A673 (cell line): Measurements from ENCODE around the gene IGSF21. TPM values are rescaled to one million over a fixed set of nuclear protein-coding genes. Genes with fewer than 3 reads are reported as not detected.

Source experiments
- BruUV-seq: library from RNA; stranded (reverse); fragments of 400-500 nt; replicated peaks from 2 replicates; lab custom pipeline; 2021; lab: Mats Ljungman, UMichigan
- CTCF ChIA-PET: fragments of 300-600 bp; sonication (Branson Sonifier 250); formaldehyde crosslinking; loops from one replicate; lab custom pipeline; 2022; ENCODE audit warnings: antibody characterized with exemption; lab: Charles Lee
- POLR2A ChIA-PET: fragments of 300-600 bp; sonication (Branson Sonifier 250); formaldehyde crosslinking; loops from one replicate; lab custom pipeline; 2022; ENCODE audit warnings: antibody characterized with exemption; ENCODE audit not compliant: low non-redundant PET; lab: Charles Lee
- DNase-seq: peaks from one replicate; pipeline ENCODE4 v3.0.0-alpha.2; 2015; ENCODE audit warnings: low spot score
- H3K27ac ChIP-seq: fragments of 200-600 bp; sonication (generic); 2 replicates; pipeline ENCODE4 v1.5.1; 2016; ENCODE audit warnings: mixed run types, low read depth, mild to moderate bottlenecking, mixed read lengths, antibody characterized with exemption, low read length; ENCODE audit not compliant: poor library complexity, severe bottlenecking
- H3K27me3 ChIP-seq: fragments of 200-600 bp; sonication (generic); replicated peaks from 2 replicates; pipeline ENCODE4 v1.6.1; 2017; ENCODE audit warnings: mixed run types, low read depth, mild to moderate bottlenecking, mixed read lengths, antibody characterized with exemption, low read length; ENCODE audit not compliant: insufficient read depth, poor library complexity
- H3K36me3 ChIP-seq: fragments of 200-600 bp; sonication (generic); 2 replicates; pipeline ENCODE4 v1.6.1; 2016; ENCODE audit warnings: mixed run types, mild to moderate bottlenecking, mixed read lengths, antibody characterized with exemption, low read length; ENCODE audit not compliant: insufficient read depth, poor library complexity, severe bottlenecking
- H3K4me1 ChIP-seq: fragments of 200-600 bp; sonication (generic); 2 replicates; pipeline ENCODE4 v1.6.1; 2017; ENCODE audit warnings: mixed run types, mild to moderate bottlenecking, mixed read lengths, antibody characterized with exemption, low read length; ENCODE audit not compliant: insufficient read depth, poor library complexity, severe bottlenecking
- H3K4me3 ChIP-seq: fragments of 200-600 bp; sonication (generic); 2 replicates; pipeline ENCODE4 v1.5.1; 2016; ENCODE audit warnings: low read depth, mixed run types, mild to moderate bottlenecking, mixed read lengths, low read length; ENCODE audit not compliant: poor library complexity, severe bottlenecking
- H3K9me3 ChIP-seq: fragments of 200-600 bp; sonication (generic); 2 replicates; pipeline ENCODE4 v1.6.1; 2016; ENCODE audit warnings: mixed run types, low read depth, mild to moderate bottlenecking, mixed read lengths, antibody characterized with exemption, low read length; ENCODE audit not compliant: poor library complexity, severe bottlenecking
- EZH2 ChIP-seq: fragments of 200-600 bp; sonication (generic); IDR thresholded peaks from 2 replicates; pipeline ENCODE4 v1.6.1; 2017; ENCODE audit warnings: borderline replicate concordance, low read depth, mild to moderate bottlenecking, mixed read lengths, antibody characterized with exemption, low read length; ENCODE audit not compliant: poor library complexity, severe bottlenecking
- intact Hi-C: fragments of 100-400 bp; cut with micrococcal nuclease; formaldehyde crosslinking; loops from one replicate; pipeline ENCODE4 v1.10.0; 2022; ENCODE audit not compliant: unreplicated experiment
- total RNA-seq: library from RNA; stranded (reverse); gene quantifications from 2 replicates; pipeline ENCODE4 v1.2.3, GENCODE V29; 2021
- TF ChIP-seq, protein P1 (sequence below): fragments of 300-800, 200-600 bp; sonication (generic); conservative IDR thresholded peaks from 2 replicates; pipeline ENCODE4 v1.5.1; 2017; ENCODE audit warnings: low read depth, mild to moderate bottlenecking, antibody characterized with exemption, low read length, moderate library complexity, mixed read lengths

IGSF21 gene
- total RNA-seq, 1 experiment from 2014 or later, result 3.2 TPM

DNA sequence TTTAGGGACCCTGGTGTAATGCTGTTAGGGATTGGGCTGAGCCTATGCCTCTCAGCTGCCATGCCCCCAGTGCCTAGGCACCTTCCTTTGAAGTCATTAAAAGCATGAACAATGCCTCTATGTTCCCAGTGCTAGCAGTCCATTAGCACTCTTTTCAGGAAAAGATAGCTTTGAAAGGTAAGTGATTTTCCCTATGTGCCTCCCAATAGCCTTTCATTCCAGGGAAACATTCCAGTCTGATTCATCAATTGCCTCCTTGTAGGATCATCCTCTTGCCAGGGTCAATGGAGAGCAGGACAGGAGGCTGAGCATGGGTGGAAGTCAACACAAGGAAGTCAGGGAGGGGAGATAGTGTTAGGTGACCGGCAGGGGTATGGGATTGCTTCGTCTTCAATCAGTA lies 8.6 kb upstream of the IGSF21 start:
- H3K4me1 ChIP-seq, result no peaks in the 10 kb centered on the region
- H3K9me3 ChIP-seq, result no peaks in the 10 kb centered on the region
- BruUV-seq, result no TSS peak
- ChIA-PET POLR2A (no interaction called here), CTCF (no interaction called here)
- intact Hi-C loops, result no loop called here
- no peak overlapping the region for H3K4me3 ChIP-seq
- H3K27ac ChIP-seq, result no peak overlapping the region
- no peaks in the 10 kb centered on the region for H3K27me3 ChIP-seq
- H3K36me3 ChIP-seq, result no peaks in the 10 kb centered on the region
- no peak for DNase-seq
- TF ChIP-seq, protein P1, sequence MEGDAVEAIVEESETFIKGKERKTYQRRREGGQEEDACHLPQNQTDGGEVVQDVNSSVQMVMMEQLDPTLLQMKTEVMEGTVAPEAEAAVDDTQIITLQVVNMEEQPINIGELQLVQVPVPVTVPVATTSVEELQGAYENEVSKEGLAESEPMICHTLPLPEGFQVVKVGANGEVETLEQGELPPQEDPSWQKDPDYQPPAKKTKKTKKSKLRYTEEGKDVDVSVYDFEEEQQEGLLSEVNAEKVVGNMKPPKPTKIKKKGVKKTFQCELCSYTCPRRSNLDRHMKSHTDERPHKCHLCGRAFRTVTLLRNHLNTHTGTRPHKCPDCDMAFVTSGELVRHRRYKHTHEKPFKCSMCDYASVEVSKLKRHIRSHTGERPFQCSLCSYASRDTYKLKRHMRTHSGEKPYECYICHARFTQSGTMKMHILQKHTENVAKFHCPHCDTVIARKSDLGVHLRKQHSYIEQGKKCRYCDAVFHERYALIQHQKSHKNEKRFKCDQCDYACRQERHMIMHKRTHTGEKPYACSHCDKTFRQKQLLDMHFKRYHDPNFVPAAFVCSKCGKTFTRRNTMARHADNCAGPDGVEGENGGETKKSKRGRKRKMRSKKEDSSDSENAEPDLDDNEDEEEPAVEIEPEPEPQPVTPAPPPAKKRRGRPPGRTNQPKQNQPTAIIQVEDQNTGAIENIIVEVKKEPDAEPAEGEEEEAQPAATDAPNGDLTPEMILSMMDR, result no peak
- TF ChIP-seq EZH2, result no peak

DNA sequence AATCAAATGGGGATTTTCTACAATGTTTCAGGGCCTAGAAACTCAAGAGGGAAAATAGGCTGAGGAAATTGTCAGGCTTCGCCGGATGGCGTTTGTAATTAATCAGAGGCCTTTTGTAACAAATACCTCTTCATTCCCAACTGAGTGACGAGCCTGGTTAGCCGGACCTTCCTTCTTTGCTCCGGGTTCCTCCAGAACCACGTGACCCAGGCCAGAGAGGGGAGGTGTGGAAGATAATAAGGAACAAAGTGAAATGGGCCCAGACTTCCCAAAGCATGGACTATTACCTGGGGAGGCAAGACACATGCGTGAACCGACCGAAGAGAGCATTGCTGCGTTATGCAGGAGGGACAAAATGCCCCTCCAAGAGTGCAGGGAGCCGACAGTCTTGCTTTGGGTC lies 7.5 kb upstream of the IGSF21 start:
- ChIA-PET CTCF (interaction anchor here (1.5 kb wide), 2 partner anchors 177 to 445 kb away, joined by 5 to 12 read pairs; no protein-coding TSS in a partner anchor), POLR2A (no interaction called here)
- Histone ChIP-seq H3K27ac (no peak overlapping the region), H3K36me3 (no peaks in the 10 kb centered on the region), H3K9me3 (no peaks in the 10 kb centered on the region), H3K27me3 (no peaks in the 10 kb centered on the region), H3K4me3 (no peak overlapping the region), H3K4me1 (no peaks in the 10 kb centered on the region)
- TF ChIP-seq EZH2, result no peak
- TF ChIP-seq, protein P1, result no peak
- intact Hi-C loops, result loop anchor here (2.0 to 5.0 kb wide), 3 partner anchors 115 to 438 kb away; no protein-coding TSS in a partner anchor
- DNase-seq, result no peak
- no TSS peak for BruUV-seq

DNA sequence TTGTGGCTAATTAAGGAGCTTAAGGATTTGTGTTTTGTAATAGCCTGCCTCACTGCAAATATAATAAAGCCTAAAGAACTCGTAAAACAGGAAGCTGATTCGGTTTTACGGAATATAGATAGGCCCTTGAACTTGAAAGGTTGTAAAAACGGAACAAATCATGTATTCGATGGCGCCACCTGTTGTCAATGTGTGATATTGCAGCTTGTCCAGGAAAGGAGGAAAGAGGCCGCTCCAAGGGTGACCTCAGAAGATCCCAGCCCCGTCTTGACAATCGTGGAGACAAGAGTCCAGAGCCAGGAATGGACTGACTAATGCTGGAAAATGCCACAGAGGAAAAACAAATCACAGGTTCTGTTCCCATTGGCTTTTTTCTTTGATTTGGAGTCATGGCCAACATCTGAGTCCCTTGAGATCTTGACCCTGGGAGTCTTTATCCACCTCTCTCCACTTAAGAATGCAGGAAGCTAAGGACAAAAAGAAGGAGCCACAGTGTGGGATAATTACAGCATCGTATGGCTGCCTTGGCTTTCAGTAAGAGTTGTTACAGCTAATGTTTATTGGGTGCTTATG lies 7.0 kb upstream of the IGSF21 start:
- BruUV-seq, result no TSS peak
- POLR2A ChIA-PET, result no interaction called here
- Histone ChIP-seq H3K9me3 (no peaks in the 10 kb centered on the region), H3K4me1 (no peaks in the 10 kb centered on the region), H3K27me3 (no peaks in the 10 kb centered on the region), H3K36me3 (no peaks in the 10 kb centered on the region), H3K4me3 (no peak overlapping the region), H3K27ac (no peak overlapping the region)
- CTCF ChIA-PET, result interaction anchor here (0.6 to 1.5 kb wide), 5 partner anchors 56 to 446 kb away, joined by 3 to 12 read pairs (median 4); no protein-coding TSS in a partner anchor
- DNase-seq, result peak; percentile 75
- intact Hi-C loops, result loop anchor here (2.0 to 5.0 kb wide), 3 partner anchors 116 to 438 kb away; no protein-coding TSS in a partner anchor
- TF ChIP-seq EZH2, result no peak
- TF ChIP-seq, protein P1, result peak; percentile 90
